ENCODE data around the gene RNF38.

DNA sequence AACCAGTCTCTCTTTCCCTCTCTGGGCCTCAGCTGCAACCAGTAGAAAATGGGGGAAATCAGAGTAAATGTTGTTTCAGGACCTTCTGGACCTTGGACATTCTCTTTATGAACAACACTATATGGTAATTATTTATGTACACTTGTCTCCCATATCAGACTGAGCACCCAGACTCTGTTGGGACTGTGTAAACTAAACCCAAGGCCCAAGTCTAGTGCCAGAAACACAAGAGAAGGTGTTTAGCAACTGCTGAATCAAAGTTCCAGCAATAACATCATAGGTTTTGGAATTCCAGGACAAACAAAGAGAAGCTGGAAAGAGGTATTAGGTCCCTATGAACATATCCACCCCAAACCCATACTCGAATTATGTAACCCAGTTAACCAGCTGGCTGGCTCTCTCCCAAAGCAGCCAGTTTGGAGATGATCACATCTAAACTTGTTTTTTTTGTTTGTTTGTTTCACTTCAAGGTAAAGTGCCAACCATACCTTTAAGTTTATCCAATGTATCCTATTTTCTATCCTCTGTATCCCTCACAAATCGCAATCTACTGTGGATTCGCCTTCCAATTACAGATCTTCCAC, 1.9 kb upstream of the RNF38 start:
- TF ChIP-seq POLR2A (IDR thresholded peaks at IDR 0.05; ENCODE audit: low read depth, low read length) (no peak), MAX (IDR thresholded peaks at IDR 0.05; ENCODE audit: insufficient read depth, insufficient read length) (no peak), JUN (IDR thresholded peaks at IDR 0.05; ENCODE audit: borderline replicate concordance, insufficient read depth, insufficient read length, low read depth) (no peak), CTCF (IDR thresholded peaks at IDR 0.05; ENCODE audit: extremely low read depth in 1 of 2, insufficient read depth in 1 of 2, low read depth in 1 of 2, low read length in 2 of 2) (no peak), EZH2 (IDR thresholded peaks at IDR 0.05; ENCODE audit: borderline replicate concordance, low read depth, low read length, severe bottlenecking) (no peak)
